Adipose tissue (tissue), 3 donors: ENCODE results near the gene PTGR3. TPM values are rescaled to one million over a fixed set of nuclear protein-coding genes. Genes with fewer than 3 reads are reported as not detected.

Source experiments
- H3K27ac ChIP-seq: one replicate; pipeline ENCODE4 v1.5.1; 2013; ENCODE audit warnings: low read depth, low read length
- WGBS, 3 donors: extraction: QIAGEN DNeasy Blood & Tissue Kit; methylation state at CpG; one replicate each; pipeline ENCODE4 v1.1.7; 2013; 5-methylcytosine and 5-hydroxymethylcytosine counted together
- polyA plus RNA-seq, 3 donors: library from polyadenylated mRNA; stranded (reverse); fragments of 200-250 nt; gene quantifications; one replicate each; pipeline ENCODE4 v1.2.3, GENCODE V29; 2013
- donor health status: healthy with polysubstance abuse.
- donor health status: Bipolar disorder and iron deficiency.
- donor health status: healthy.

Gene PTGR3
- polyA plus RNA-seq, 3 donors, result 9.7 to 15.7 (median 10.8) TPM

DNA sequence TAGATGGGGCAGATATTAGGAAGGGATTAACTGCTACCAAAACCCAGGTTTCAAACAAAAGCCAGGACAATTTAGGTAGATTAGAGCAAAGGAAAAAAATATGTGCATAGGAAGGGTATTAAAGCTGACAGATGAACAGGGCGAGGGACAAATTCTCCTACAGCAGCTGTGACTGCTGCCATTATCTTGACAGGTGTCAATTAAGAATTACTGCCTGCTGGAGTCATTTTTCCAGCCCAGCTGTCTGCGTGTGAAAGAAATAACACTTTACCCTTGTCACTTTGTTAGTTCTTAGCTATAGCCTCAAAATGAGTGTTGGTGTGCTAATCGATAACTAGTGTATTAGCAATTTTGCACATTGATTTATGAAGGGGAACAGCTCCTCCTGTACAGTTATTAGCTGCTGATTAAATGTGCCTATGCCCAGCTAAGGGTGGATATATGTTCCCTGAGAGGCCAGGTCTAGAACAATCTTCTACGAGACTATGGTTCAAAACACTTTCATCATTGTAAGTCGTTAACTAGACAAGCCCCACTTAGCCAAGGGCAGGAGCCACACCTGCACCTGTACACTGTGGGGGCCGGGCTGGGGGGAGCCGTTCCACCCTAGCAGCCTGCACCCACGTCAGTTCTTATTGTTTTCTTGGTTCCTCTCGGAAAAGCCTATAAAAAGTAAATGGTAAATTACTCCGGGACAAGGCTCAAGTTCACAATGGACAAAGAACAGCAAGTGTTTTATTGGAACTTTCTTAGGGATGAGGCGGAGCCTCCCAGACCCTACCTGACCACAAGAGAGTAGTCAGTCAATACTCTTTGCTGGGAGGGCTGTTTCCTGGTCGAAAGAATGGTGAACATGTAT is 9.4 kb upstream of the PTGR3 start:
- 57 to 81% (median 72%) methylated on average over 12 of the region's 12 CpGs for WGBS, 3 donors
- no peak overlapping the region for H3K27ac ChIP-seq

DNA sequence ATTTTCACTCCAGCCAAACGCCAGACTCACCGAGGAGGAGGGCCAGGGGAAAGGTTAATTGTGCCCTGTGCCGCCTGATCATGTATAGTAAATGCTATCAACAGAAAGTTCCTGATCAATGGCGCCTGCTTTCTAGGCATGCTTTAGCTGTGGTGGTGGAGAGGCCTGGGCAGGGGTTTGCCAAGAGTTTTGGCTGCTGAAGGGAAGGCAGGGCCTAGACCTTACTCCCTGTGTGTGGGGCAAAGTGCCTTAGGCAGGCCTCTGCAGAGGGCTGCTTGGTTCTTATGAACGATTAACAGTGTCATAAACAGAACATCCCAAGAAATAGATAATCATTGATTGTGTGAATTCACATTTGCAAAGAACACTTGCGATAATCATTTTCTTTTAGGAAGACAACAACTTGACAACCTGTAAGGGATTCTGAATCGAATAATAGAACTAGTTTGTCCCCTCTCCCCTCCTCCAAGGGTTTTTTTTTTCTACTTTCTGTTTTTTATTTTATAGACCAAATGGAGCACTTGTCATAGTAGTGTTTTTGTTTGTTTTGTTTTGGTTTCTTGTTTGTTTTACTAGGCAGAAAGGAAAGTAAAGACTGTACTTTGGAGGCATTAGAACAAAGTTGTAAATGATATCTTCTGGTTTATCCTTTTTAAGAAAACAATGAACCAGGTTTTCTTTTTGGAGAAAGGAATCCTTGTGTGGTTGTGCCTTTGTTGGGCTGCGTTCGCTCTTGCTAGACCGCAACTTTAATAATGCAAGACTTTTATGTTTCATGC is 8.2 kb upstream of the PTGR3 start:
- 91 to 94% (median 92%) methylated on average over 10 of the region's 10 CpGs for WGBS, 3 donors
- H3K27ac ChIP-seq, result no peak overlapping the region

DNA sequence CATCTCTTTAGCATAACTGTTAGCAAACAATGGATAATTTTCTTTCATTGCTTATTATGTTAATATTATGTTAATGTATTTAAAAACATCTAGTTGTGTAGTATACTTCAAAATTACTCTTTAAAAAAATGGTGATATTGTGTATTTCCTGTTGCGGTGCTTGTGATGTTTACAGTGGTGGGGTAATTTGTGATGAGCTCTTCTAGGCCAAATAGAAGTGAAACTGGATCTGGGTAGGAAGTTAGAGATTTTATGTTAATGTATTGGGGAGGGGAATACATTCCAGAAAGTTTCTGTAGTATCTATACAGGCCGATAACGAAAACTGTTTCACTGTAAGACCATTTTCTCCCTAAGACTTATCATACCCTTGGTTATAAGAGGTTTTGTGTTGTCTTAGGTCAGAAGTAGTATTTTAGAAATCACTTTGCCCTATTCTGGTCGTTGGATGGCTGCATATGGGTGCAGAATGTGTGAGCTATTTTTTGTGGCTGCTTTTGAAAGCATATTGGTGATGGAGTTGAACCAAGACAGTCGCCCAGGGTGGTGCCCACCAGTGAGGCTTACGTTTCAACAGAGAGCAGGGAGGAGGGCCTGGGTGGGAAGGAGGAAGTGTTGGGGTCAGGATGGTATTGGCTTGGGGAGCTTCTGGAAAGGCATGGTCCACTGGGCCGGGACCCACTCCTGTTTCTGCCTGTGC is 7.4 kb upstream of the PTGR3 start:
- WGBS, 3 donors, result 63 to 82% (median 65%) methylated on average over 7 of the region's 7 CpGs
- no peak overlapping the region for H3K27ac ChIP-seq

DNA sequence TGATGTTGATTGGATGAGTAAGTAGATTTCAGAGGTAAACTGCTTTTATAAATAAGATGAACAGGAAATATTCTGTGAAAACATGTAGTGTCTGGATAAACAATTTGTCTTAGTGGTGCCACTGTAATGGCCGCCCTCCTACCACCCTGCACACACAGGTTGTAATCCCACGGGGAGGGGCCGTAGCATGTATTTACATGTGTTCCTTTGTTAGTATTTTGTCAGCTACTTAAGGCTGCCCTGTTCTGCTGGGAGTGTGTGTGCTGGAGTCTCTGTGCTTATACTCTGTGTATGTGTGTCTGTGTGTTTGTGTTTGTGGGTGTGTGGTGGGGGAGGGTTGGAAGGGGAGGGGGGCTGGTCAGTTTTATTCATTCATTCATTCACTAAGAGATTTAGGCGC is 6.7 kb upstream of the PTGR3 start:
- H3K27ac ChIP-seq, result no peak overlapping the region
- WGBS, 3 donors, result 87 to 91% (median 88%) methylated on average over 4 of the region's 4 CpGs

DNA sequence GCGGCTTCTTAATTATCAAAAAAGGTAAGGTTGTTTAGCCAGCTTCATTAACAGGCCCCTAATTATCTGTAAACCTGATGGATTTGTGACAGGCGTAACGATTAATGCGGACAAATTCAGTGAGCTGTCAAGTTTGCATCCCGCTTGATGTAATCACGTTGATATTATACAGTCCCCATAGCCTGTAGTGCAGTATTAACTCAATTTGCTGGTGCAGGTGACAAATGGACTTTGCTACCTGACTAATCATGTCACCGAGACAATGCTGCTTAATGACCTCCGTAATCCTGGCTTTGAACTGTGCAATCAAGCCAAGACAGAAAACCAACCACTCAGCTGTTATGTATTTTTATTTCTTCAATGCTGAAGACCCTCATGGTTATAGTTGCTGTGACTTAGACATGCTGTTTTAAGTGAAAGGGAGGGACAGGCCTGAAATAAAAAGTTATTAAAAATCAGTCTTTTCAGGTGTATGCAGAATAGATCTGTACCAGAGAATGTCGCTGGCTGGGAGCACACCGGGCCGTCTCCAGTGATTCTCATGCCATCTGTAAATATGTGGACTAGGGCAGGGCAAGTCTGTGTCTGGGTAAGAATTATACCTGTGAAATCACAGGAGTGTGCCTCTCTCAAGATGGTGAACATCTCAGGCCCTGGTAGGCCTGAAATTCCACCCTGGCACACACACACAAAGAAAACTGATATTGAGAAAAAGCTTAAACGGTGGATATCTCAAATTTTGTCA is 6.0 kb upstream of the PTGR3 start:
- WGBS, 3 donors, result 48 to 87% (median 82%) methylated on average over 12 of the region's 12 CpGs
- no peak overlapping the region for H3K27ac ChIP-seq

DNA sequence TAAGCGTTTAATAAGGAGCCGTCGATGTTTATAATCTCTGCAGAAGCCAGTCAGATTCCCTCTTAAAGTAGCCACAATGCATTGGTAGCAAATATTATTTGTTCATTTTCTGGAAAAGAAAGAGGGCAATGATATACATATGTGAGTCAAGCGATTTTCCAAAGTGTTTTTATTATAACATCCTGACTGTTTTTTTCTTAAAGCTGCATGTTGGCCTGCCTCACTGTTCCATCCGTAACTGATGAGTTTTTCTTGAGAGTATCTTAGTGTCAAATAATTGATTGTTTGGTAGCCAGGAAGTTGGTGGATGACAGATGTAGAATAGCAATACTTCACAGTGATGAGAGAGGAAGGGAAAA is 5.4 kb upstream of the PTGR3 start:
- H3K27ac ChIP-seq, result no peak overlapping the region
- 33 to 80% (median 67%) methylated on average over 5 of the region's 5 CpGs for WGBS, 3 donors

DNA sequence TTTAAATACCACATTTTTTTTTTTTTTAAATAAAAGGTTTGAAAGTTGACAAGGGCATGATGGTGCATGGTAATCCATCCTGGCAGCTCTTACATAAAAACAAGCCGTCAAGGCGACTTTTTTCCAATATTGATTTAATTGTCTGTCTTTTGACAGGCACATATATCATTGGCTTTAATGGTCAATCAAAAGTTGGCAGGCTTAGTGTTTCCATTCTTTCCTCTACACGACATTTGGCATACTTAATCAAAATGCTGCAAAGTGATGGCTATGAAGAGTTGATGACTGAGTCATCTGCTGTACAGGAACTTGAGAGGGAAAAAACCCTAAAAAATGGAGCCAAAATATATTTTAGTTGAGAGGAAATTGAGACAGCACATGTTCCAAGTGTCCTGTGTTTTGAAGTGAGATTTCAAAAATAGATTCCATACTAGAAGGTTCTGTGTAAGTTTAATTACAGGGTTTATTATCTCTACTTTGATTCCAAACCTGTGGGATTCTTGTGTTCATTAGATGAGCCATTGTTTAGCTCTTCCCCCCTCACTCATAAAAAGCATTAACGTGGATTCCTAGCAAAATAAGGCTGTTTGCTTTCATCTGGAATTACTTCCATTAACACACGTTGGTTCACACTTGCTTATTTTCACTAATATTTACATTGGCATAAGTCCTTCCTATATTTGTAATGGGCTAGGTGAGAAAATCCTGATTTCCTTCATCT is 4.8 kb upstream of the PTGR3 start:
- no peak overlapping the region for H3K27ac ChIP-seq
- WGBS, 3 donors, result 16 to 57% (median 57%) methylated on average over 5 of the region's 5 CpGs

DNA sequence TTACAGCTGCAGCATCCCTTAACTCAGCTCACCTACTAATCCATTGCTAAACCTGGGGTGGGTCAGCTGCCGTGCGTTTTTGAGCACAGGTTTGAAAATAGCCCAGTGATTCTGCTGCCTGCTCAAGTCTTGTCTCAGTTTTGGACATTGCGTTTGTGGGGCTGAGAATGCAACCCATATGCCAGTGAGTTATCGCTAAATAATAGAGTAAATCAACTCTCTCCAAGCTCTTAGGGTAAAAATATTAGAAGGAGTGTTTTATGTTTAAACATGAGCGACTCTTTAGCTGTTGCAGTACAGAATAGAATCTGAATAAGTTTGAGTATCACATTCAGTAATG is 3.8 kb upstream of the PTGR3 start:
- no peak overlapping the region for H3K27ac ChIP-seq
- 33 to 59% (median 57%) methylated on average over 5 of the region's 5 CpGs for WGBS, 3 donors

DNA sequence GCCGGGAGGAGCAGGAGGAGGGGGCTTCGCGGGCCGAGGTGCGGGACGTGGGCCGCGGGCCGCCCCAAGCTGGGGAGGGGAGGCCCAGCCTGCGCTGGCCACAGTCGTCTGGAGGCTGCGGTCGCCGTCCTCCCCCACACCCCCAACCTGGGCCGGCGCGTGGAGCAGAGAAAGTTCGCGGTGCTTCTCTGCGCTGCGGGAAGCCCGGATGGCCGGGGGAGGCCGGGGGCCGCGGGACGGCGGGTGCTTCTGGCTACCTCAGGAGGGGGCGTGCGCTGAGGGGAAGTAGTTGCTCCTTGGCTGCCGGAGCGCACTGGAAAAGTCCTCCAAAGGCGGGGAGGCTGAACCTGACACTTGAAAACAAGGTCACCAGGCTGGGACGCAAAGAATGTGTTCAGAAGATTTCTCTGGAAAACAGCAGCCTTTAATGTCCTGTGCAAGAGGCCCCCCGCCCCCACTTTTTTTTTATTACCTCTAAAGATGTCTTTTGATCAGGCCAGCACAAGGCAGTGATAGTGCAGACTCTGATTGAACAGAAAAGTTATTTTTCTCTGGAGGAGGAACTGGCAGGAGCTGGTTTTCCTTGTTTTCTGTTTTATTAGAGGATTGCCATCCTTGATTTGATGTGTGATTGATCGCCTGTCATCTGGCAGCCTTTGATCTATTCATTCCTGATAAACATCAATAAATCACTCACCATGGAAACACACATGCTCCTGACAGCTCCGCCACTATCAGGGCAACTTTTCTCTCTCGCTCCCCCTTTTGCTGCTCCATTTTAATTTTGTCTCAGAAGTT is 3.2 kb upstream of the PTGR3 start:
- 3 to 6% (median 3%) methylated on average over 29 to 38 of the region's 38 CpGs for WGBS, 3 donors
- no peak overlapping the region for H3K27ac ChIP-seq

DNA sequence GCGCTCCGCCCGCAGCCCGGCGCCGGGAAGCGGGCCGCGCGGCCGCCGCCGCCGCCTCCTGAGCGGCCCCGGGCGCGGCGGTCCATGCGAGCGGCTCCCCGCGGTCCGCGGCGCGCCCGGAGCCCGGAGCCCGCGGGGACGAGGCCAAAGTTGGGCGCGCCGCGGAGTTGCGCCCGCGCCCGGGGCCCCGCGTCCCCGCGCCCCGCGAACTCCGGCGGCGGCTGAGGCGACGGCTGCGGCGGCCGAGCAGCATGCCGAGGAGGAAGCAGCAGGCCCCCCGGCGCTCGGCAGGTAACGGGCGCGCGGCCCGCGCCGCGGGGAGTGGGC is 2.6 kb upstream of the PTGR3 start:
- 0% methylated on average over 18 to 62 of the region's 66 CpGs for WGBS, 3 donors
- H3K27ac ChIP-seq, result no peak overlapping the region

DNA sequence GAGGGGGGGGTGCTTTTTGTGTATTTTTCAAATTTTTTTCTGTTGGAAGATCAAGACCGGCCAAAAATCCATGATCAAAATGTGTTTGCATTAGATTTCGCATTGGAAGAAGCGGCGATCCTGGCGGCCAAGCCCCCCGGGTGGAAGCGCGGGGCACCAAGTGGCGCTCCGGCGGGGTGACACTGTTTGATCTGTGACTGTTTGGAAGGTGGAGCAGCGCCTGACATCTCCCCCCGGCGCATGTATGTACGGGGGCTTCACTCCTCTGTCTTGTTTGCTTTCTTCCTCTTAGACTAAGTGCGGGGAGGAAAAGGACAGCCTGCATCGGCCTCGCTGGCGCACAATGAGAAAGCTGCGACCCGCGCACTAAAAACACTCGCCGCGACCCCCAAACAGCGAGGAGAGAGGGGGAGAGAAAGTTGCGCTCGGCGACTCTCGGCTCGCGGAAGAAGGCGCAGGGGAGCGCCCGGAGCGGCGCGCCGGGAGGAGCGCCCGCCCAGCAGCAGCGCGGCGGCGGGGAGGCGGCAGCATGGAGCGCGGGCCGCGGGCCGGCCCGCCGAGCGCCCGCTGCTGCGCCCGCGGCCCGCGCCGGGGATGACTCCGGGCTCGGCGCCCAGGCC is 2.2 kb upstream of the PTGR3 start:
- 0% methylated on average over 45 to 64 of the region's 64 CpGs for WGBS, 3 donors
- peak overlapping the region; percentile 4 for H3K27ac ChIP-seq

DNA sequence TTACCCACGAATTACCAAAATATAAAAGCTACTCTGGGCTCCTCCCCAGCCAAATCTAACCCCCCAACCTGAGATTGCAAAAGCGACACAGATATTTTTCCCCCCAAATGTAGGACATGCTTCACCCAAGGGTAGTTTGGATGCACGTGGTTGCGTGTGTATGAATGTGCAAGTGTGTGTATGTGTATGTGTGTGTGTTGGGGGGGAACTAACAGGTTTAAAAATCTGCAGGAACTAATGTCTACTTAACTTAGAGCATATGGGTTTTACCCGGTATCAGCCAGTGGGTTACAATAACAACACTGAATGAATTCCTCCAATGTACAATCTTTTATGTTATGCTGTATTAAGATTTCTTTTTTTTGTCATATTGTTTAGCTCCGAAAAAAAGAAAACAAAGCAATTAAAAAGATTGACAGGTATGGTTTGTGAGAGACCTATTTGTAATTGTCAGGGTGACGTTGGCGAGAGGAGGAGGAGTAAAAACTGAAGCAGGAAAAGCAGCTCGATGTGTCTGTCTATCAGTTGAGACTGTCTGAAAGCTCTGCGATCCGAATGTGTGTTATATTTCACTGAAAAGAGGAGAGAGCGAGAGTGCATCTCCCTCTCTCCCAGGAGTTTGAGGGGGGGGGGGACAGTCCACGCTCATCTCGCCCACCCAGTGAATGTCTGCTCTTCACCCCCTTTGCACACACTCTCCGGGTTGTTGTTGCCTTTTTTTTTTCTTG is 1.5 kb upstream of the PTGR3 start, which contains the start of gene TSHZ1:
Gene TSHZ1 (plus strand): TSS at position 524 of the 728 bp plus-strand sequence. CDS start 1,080 bp downstream, outside the sequence.
- 2 to 3% (median 3%) methylated on average over 15 of the region's 15 CpGs for WGBS, 3 donors
- peak within 1 kb of the TSS; percentile 57 for H3K27ac ChIP-seq

DNA sequence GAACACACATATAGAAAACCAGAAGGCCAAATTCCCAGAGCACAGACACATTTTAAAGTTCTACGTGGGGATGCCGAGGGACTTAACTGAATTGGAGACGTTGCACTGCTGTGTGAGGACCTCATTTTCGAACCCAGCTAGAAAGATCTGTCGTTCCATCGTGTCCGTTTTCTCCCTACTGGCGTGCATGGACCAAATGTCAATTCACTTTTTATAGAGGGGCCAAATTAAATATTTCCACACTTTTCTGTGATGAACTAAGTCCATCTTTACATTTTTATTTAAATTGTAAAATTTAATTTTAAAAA is 966 bp upstream of the PTGR3 start:
- H3K27ac ChIP-seq, result peak overlapping the region; percentile 35
- WGBS, 3 donors, result 1 to 2% (median 1%) methylated on average over 8 of the region's 8 CpGs

DNA sequence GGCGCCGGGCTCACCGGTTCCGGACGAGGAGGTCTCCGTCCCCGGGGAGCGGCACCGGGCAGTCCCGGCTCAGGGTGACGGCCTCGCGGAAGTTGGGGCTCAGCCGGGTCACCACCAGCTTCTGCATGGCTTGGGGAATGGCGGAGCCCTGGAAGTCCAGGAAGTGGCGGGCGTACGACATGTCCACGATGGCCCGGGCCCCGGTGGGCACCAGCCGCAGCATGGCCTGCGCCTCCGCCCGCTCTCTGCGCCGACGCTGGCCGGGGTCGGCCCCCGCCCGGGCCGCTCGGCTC is 157 bp downstream of the PTGR3 start:
- 0% methylated on average over 27 to 34 of the region's 34 CpGs for WGBS, 3 donors

DNA sequence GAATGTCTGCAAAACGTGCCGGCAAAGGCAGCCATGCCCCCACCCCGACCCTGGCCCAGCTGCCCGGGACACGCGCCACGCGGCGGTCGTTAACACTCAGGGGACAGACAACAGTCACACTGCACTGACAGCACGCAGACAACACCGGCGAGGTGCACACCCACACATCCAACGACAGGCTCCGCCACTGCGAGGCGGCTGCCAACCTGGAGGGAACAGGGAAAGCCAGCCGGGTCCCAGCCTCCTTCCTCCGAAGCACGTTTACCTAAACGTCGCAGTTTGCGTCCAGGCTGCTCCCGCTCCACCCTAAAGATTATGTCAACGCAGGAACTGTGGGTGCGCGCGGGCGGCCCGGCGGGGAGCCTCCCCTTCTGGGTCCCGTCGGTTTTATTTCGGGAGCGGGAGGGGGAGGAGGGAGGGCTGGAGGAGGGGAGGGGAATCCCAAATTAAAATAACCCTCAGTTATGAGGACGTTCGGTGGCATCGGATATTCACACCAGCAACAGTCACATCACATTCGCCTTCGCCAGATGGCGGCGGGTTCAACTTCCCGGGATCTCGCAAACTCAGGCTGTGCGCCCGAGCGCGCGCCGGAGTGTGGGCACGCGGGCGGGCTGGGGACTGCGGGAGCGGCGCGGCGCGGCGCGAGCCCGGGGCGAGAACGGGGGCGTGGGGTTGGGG is 644 bp downstream of the PTGR3 start:
- H3K27ac ChIP-seq, result peak overlapping the region; percentile 35
- WGBS, 3 donors, result 0 to 1% (median 0%) methylated on average over 65 of the region's 65 CpGs

More for the DNA sequence above, 157 bp downstream of the PTGR3 start:
- peak overlapping the region; percentile 35 for H3K27ac ChIP-seq
